ENCODE results near the gene RGS6.

The RGS6 gene

GRCh38 chr14:72471346-72471745, 539.1 kb downstream of the RGS6 start:
- DNase-seq, result no peak

- no peak for DNase-seq
These were observed 540.6 kb downstream of the RGS6 start for GRCh38 chr14:72472845-72473244.

GRCh38 chr14:72476657-72477499, 544.6 kb downstream of the RGS6 start:
- peak; percentile 52 to 69 for DNase-seq

- DNase-seq, result peak in 1 of 2 experiments; percentile 11
These were observed 545.3 kb downstream of the RGS6 start for GRCh38 chr14:72477578-72477977.

- DNase-seq, result no peak
These were observed 546.3 kb downstream of the RGS6 start for GRCh38 chr14:72478471-72478893.

GRCh38 chr14:72479461-72479931, 547.3 kb downstream of the RGS6 start:
- DNase-seq, result no peak

- no peak for DNase-seq
These were observed 548.4 kb downstream of the RGS6 start for GRCh38 chr14:72480464-72481243.

GRCh38 chr14:72483311-72483710, 551.1 kb downstream of the RGS6 start:
- DNase-seq, result no peak

GRCh38 chr14:72485695-72486094, 553.5 kb downstream of the RGS6 start:
- no peak for DNase-seq

- DNase-seq, result no peak
These were observed 556.3 kb downstream of the RGS6 start for GRCh38 chr14:72488514-72488913.

GRCh38 chr14:72492196-72492595, 560.0 kb downstream of the RGS6 start:
- no peak for DNase-seq

- DNase-seq, result no peak
These were observed 563.4 kb downstream of the RGS6 start for GRCh38 chr14:72495668-72496067.

- no peak for DNase-seq
These were observed 566.4 kb downstream of the RGS6 start for GRCh38 chr14:72498646-72499045.

GRCh38 chr14:72499746-72500145, 567.5 kb downstream of the RGS6 start:
- no peak for DNase-seq

GRCh38 chr14:72500234-72500838, 568.1 kb downstream of the RGS6 start:
- no peak for DNase-seq

GRCh38 chr14:72501439-72501838, 569.2 kb downstream of the RGS6 start:
- no peak for DNase-seq

- DNase-seq, result no peak
These were observed 571.0 kb downstream of the RGS6 start for GRCh38 chr14:72503271-72503670.

- DNase-seq, result no peak
These were observed 571.6 kb downstream of the RGS6 start for GRCh38 chr14:72503696-72504368.

GRCh38 chr14:72510566-72510965, 578.3 kb downstream of the RGS6 start:
- DNase-seq, result no peak

GRCh38 chr14:72512281-72512680, 580.1 kb downstream of the RGS6 start:
- no peak for DNase-seq

GRCh38 chr14:72512925-72513324, 580.7 kb downstream of the RGS6 start:
- no peak for DNase-seq

GRCh38 chr14:72513346-72513745, 581.1 kb downstream of the RGS6 start:
- DNase-seq, result no peak
